RWPE2 (cell line): ENCODE results near the gene MICAL2.

ENCODE experiments used
- ATAC-seq: fragments of 200-7000 bp; cut with Tn5 transposase; 3 replicates; pipeline ENCODE4 v1.9.1; 2021; ENCODE audit warnings: low read depth
- DNase-seq: peaks from one replicate; pipeline ENCODE4 v3.0.0-alpha.2; 2020; ENCODE audit warnings: low spot score
- H3K27ac ChIP-seq: fragments of 450-650 bp; 2 replicates; pipeline ENCODE4 v1.5.1; 2017; ENCODE audit warnings: mild to moderate bottlenecking; ENCODE audit not compliant: poor library complexity, severe bottlenecking
- H3K27me3 ChIP-seq: fragments of 250-450 bp; sonication (Bioruptor Pico); 2 replicates; pipeline ENCODE4 v1.5.1; 2021; ENCODE audit warnings: mild to moderate bottlenecking, moderate library complexity; ENCODE audit not compliant: insufficient read depth, poor library complexity, severe bottlenecking
- H3K36me3 ChIP-seq: fragments of 250-450 bp; sonication (Bioruptor Pico); 2 replicates; pipeline ENCODE4 v1.5.1; 2020; ENCODE audit warnings: low read depth, mild to moderate bottlenecking, moderate library complexity
- H3K4me1 ChIP-seq: fragments of 250-450 bp; sonication (Bioruptor Pico); 2 replicates; pipeline ENCODE4 v1.5.1; 2021; ENCODE audit warnings: mild to moderate bottlenecking, moderate library complexity; ENCODE audit not compliant: insufficient read depth, poor library complexity, severe bottlenecking
- H3K4me3 ChIP-seq: fragments of 250-450 bp; sonication (Bioruptor Pico); 2 replicates; pipeline ENCODE4 v1.5.1; 2021; ENCODE audit warnings: mild to moderate bottlenecking, moderate library complexity; ENCODE audit not compliant: severe bottlenecking
- H3K9me3 ChIP-seq: fragments of 250-450 bp; sonication (Bioruptor Pico); 2 replicates; pipeline ENCODE4 v1.5.1; 2021; ENCODE audit warnings: mild to moderate bottlenecking, moderate library complexity; ENCODE audit not compliant: severe bottlenecking
- TF ChIP-seq, protein P1 (sequence below): fragments of 450-650 bp; IDR thresholded peaks from one replicate; pipeline ENCODE4 v1.5.1; 2017; ENCODE audit warnings: mild to moderate bottlenecking, moderate library complexity; ENCODE audit not compliant: poor library complexity, severe bottlenecking

The MICAL2 gene

GRCh38 chr11:12088531-12088930 lies 21.9 kb upstream of the MICAL2 start:
- Histone ChIP-seq H3K27ac (peak overlapping the region; percentile 99), H3K4me1 (peaks cover 64% of the 10 kb centered on the region), H3K27me3 (no peaks in the 10 kb centered on the region), H3K36me3 (no peaks in the 10 kb centered on the region), H3K4me3 (no peak overlapping the region), H3K9me3 (peaks cover 4% of the 10 kb centered on the region)
- DNase-seq = no peak
- no peak for ATAC-seq
- TF ChIP-seq, protein P1, sequence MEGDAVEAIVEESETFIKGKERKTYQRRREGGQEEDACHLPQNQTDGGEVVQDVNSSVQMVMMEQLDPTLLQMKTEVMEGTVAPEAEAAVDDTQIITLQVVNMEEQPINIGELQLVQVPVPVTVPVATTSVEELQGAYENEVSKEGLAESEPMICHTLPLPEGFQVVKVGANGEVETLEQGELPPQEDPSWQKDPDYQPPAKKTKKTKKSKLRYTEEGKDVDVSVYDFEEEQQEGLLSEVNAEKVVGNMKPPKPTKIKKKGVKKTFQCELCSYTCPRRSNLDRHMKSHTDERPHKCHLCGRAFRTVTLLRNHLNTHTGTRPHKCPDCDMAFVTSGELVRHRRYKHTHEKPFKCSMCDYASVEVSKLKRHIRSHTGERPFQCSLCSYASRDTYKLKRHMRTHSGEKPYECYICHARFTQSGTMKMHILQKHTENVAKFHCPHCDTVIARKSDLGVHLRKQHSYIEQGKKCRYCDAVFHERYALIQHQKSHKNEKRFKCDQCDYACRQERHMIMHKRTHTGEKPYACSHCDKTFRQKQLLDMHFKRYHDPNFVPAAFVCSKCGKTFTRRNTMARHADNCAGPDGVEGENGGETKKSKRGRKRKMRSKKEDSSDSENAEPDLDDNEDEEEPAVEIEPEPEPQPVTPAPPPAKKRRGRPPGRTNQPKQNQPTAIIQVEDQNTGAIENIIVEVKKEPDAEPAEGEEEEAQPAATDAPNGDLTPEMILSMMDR = peak; percentile 30

- H3K4me1 ChIP-seq = peaks cover 64% of the 10 kb centered on the region
- H3K27me3 ChIP-seq = no peaks in the 10 kb centered on the region
- no peak for ATAC-seq
- DNase-seq = no peak
- peaks cover 4% of the 10 kb centered on the region for H3K9me3 ChIP-seq
- no peak overlapping the region for H3K4me3 ChIP-seq
- H3K27ac ChIP-seq = peak overlapping the region; percentile 99
- TF ChIP-seq, protein P1 = no peak
- H3K36me3 ChIP-seq = no peaks in the 10 kb centered on the region
These were observed 21.3 kb upstream of the MICAL2 start for GRCh38 chr11:12089041-12089440.

DNA sequence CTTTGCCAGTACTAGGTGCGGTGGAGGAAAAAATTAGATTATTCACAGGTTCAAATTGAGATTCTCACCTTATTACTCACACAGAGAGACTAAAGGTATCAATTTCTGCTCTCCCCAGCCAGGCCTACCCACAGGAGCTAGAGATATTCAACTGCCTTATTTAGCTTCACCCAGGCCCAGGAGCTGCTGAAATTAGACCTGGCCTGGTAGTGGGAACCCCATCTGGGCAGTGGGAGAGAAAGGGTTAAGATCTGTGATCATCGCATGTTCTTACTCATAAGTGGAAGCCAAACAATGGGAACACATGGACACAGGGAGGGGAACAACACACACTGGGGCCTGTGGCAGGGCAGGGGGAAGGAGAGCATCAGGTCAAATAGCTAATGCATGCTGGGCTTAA lies 20.9 kb upstream of the MICAL2 start:
- peaks cover 64% of the 10 kb centered on the region for H3K4me1 ChIP-seq
- no peak for DNase-seq

DNA sequence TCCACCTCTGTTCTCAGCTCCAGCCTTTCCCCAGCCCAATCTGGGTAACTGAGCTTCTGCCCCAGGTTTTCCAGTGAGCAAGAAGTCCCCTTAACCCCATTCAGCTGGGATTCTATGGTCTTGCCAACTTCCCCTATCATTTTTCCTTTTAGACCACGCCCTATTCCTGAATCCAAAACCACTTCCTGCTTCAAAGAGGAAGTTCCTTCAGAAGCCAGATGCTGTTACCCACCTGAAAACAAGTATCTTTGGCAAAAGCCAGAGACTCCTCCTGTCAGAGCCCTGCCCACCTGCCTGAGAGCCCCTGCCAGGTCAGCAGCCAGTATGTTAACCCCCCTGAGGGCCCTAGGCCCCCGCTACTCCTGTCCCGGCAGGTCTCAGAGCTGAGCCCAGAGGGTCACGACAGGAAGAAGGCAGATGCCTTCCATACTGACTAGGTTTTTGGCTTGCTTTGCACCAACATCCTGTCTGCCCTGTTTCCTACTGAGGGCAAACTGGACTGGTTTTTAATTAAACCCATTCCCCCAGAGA lies 20.3 kb upstream of the MICAL2 start:
- ATAC-seq (peak; percentile 47), DNase-seq (peak; percentile 98)

More for the DNA sequence above, 20.9 kb upstream of the MICAL2 start:
- Histone ChIP-seq H3K36me3 (no peaks in the 10 kb centered on the region), H3K27me3 (no peaks in the 10 kb centered on the region), H3K27ac (peak overlapping the region; percentile 99), H3K4me3 (no peak overlapping the region), H3K9me3 (no peaks in the 10 kb centered on the region)
- TF ChIP-seq, protein P1 = no peak
- ATAC-seq = peak; percentile 0; the same call in 1 of the 3 replicates

More for the DNA sequence above, 20.3 kb upstream of the MICAL2 start:
- H3K9me3 ChIP-seq = no peaks in the 10 kb centered on the region
- peak overlapping the region; percentile 99 for H3K27ac ChIP-seq
- H3K36me3 ChIP-seq = no peaks in the 10 kb centered on the region
- no peak overlapping the region for H3K4me3 ChIP-seq
- TF ChIP-seq, protein P1 = no peak
- peaks cover 67% of the 10 kb centered on the region for H3K4me1 ChIP-seq
- H3K27me3 ChIP-seq = no peaks in the 10 kb centered on the region
